SK-N-SH treated with all-trans-retinoic acid at 6 μM for 48 hours (cell line): ENCODE measurements around the gene WTAP.

Experiments used
- CREB5 ChIP-seq: fragments of 250-450 bp; sonication (Bioruptor Pico); IDR thresholded peaks from 2 replicates; pipeline ENCODE4 v1.5.1; 2020; ENCODE audit warnings: low read depth, mild to moderate bottlenecking, moderate library complexity
- GLIS3 ChIP-seq: fragments of 250-450 bp; sonication (Bioruptor Pico); IDR thresholded peaks from 2 replicates; pipeline ENCODE4 v1.5.0; 2020; ENCODE audit warnings: mild to moderate bottlenecking, moderate library complexity
- OSR1 ChIP-seq: fragments of 250-450 bp; sonication (Bioruptor Pico); IDR thresholded peaks from 2 replicates; pipeline ENCODE4 v1.8.0; 2022; ENCODE audit warnings: moderate library complexity, mild to moderate bottlenecking, inconsistent platforms
- ZNF565 ChIP-seq: fragments of 450-650 bp; formaldehyde crosslinking; conservative IDR thresholded peaks from 2 replicates; pipeline ENCODE4 v1.5.0; 2020; ENCODE audit warnings: low read depth, mild to moderate bottlenecking, moderate library complexity

GRCh38 chr6:159715605-159716004, 11.7 kb upstream of the WTAP start:
- TF ChIP-seq OSR1 (CRISPR knock-in tag) (no peak), ZNF565 (CRISPR knock-in tag) (no peak), GLIS3 (CRISPR knock-in tag) (no peak), CREB5 (CRISPR knock-in tag) (no peak)
